HG03432 (cell line): ENCODE results near the gene IGSF6.

ENCODE experiments used
- ATAC-seq: cut with Tn5 transposase; IDR thresholded peaks from one replicate; pipeline ENCODE4 v1.9.1; 2021; ENCODE audit warnings: mild to moderate bottlenecking, moderate library complexity; ENCODE audit not compliant: unreplicated experiment

Gene IGSF6

GRCh38 chr16:21603928-21604327, 48.5 kb downstream of the IGSF6 start:
- ATAC-seq, result no peak

DNA sequence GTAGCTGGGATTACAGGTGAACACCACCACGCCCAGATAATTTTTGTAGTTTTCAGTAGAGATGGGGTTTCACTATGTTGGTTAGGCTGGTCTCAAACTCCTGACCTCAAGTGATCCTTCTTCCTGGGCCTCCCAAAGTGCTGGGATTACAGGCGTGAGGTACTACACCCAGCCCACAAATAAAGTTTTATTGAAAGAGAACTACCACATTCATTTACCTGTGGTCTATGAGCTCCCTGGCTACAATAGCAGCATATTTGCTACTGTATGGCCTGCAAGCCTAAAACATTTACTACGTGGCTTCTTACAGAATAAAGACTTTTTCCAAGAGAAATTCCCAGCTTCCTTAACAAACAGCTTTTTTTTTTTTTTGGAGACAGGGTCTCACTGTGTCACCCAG, 49.6 kb downstream of the IGSF6 start:
- no peak for ATAC-seq

GRCh38 chr16:21600031-21600773, 52.2 kb downstream of the IGSF6 start:
- peak; percentile 29 for ATAC-seq

DNA sequence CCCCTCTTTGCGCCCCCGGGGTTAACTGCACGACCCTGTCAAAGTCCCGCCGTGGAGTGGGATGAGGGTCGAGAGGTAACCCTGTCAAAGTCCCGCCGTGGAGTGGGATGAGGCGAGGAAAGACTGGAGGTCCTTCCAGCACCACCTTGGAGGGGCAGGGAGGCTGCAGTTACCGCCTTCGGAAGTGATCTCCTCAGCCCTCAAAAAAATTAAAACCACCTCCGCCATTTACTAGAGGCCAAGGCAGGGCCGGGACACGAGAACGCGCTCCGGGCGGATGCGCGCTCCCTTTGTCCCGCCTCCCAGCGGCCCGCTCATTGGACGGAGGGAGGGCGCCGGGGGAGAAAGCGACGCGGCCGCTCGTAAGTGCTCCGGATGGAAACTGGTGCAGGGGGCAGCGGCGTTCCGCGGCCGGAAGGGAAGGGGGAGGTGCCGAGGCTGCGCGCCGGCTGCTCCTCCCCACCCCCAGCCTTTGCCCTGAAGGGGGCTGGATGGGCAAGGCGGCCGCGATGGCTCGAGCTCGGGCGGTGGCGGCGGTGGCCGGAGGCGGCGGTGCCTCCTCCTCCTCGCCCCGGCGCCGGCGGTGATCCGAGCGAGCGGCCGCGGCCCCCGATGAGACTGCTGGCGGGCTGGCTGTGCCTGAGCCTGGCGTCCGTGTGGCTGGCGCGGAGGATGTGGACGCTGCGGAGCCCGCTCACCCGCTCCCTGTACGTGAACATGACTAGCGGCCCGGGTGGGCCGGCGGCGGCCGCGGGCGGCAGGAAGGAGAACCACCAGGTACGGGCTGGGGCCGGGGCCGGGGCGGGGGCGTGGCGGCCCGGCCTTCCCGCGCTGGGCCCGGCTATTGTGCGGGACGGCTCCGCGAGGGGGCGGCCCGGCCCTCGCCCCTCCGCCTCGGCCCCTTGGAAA, 53.0 kb downstream of the IGSF6 start, which contains the start of gene METTL9:
Gene METTL9 (plus strand): TSS at position 456 of the 909 bp plus-strand sequence. CDS start 157 bp downstream, at position 613.
- peak; percentile 92 for ATAC-seq

- peak; percentile 3 for ATAC-seq
Observed at GRCh38 chr16:21598701-21599121, 53.7 kb downstream of the IGSF6 start.

- no peak for ATAC-seq
Observed at GRCh38 chr16:21598206-21598605, 54.2 kb downstream of the IGSF6 start.

DNA sequence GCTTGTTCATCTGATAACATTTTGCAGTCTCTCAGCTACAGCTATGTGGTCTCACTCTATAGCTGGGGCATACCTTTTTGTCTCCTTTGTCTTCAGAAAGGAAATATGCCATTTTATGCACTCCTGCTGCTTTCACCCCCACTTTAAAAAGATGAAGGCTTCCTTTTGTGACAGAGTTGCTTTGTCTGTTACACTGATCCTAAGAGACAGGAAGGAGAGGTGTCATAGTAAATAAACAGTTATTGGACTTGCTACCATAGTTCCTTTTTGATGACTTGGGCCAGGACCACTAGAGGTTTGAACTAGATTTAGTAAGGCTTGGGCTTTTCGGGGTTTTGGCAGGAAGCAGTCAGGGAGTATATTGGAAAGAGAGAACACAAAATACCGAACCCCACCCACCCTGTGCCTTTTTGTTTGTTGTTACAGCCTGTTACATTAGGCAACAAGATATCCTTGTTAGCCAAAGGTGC, 54.8 kb downstream of the IGSF6 start:
- ATAC-seq, result no peak

DNA sequence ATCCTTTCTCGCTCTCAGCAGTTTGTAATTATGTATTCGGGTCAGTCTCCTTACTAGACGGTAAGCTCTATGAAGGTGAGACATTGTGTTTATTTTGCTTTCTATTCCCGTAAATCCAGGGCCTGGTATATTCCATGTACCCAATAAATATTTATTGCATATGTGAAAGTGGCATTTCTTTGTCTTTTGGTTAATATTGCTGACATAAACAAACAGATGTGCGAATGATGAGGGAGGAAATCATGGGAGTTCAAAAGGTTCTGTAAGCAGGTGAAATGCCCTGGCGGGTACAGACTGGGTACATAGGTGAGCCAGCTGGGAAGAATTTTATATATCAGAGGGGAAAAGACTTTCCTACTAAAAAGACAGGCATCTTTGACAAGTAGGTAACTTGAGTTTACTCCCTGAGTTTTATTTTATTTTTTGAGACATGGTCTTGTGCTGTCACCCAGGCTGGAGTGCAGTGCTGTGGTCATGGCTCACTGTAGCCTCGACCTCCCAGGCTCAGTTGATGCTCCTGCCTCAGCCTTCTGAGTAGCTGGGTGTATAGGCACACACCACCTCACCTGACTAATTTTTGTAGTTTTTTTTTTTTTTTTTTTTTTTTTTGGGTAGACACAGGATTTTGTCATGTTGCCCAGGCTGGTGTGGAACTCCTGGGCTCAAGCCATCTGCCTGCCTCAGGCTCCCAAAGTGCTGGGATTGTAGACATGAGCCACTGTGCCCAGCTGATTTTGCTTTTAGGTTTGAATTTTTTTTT, 58.7 kb downstream of the IGSF6 start:
- ATAC-seq, result no peak

- ATAC-seq, result no peak
Observed at GRCh38 chr16:21592191-21592590, 60.2 kb downstream of the IGSF6 start.

GRCh38 chr16:21590796-21591195, 61.6 kb downstream of the IGSF6 start:
- no peak for ATAC-seq

GRCh38 chr16:21590287-21590686, 62.1 kb downstream of the IGSF6 start:
- ATAC-seq, result no peak

DNA sequence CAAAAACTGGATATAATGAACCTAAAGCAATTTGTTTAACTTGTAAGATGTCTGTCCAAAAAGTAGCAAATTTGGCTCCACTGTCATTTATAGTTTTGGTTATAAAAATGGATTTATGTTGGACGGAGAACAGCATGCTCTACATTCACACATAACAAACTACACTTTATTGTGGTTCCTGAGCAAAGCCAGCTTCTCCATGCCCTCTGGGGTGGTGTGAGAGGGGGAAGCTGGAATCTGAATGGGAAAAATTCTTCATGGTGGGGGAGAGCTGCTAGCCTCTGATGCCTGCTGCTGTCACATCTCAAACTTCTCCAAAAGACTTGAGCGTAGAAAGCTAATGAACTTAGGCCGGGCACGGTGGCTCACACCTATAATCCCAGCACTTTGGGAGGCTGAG, 62.9 kb downstream of the IGSF6 start:
- ATAC-seq, result no peak
